ENCODE data around the gene ERBB4.
"Not testable (repeated sequence)": the region's sequence is repeated elsewhere in the genome, so short reads cannot be mapped to it uniquely, and the experiment has no call there.

Gene ERBB4

GRCh38 chr2:212528106-212528856 is 10.3 kb downstream of the ERBB4 start:
- DNase-seq = no peak

GRCh38 chr2:212526059-212526458 is 12.5 kb downstream of the ERBB4 start:
- DNase-seq = no peak

- no peak for DNase-seq
These were observed 14.8 kb downstream of the ERBB4 start for GRCh38 chr2:212523756-212524155.

- peak; percentile 7 for DNase-seq
These were observed 18.3 kb downstream of the ERBB4 start for GRCh38 chr2:212520340-212520739.

GRCh38 chr2:212517693-212518092 is 20.9 kb downstream of the ERBB4 start:
- DNase-seq = no peak

GRCh38 chr2:212505586-212505985 is 33.0 kb downstream of the ERBB4 start:
- no peak for DNase-seq

GRCh38 chr2:212495046-212495445 is 43.6 kb downstream of the ERBB4 start:
- no peak for DNase-seq

- no peak for DNase-seq
These were observed 44.1 kb downstream of the ERBB4 start for GRCh38 chr2:212494418-212495020.

GRCh38 chr2:212489719-212490346 is 48.8 kb downstream of the ERBB4 start:
- DNase-seq = no peak

GRCh38 chr2:212488611-212489010 is 50.0 kb downstream of the ERBB4 start:
- DNase-seq = no peak

- peak; percentile 4 for DNase-seq
These were observed 54.0 kb downstream of the ERBB4 start for GRCh38 chr2:212484563-212485080.

- no peak for DNase-seq
These were observed 58.2 kb downstream of the ERBB4 start for GRCh38 chr2:212480447-212480846.

- no peak for DNase-seq
These were observed 61.0 kb downstream of the ERBB4 start for GRCh38 chr2:212477571-212477970.

GRCh38 chr2:212473211-212473610 is 65.4 kb downstream of the ERBB4 start:
- no peak for DNase-seq

- DNase-seq = not testable (repeated sequence)
These were observed 71.1 kb downstream of the ERBB4 start for GRCh38 chr2:212467551-212467950.

- no peak for DNase-seq
These were observed 73.1 kb downstream of the ERBB4 start for GRCh38 chr2:212465456-212465855.

- not testable (repeated sequence) for DNase-seq
These were observed 76.9 kb downstream of the ERBB4 start for GRCh38 chr2:212461708-212462107.

GRCh38 chr2:212454149-212454548 is 84.5 kb downstream of the ERBB4 start:
- DNase-seq = no peak

GRCh38 chr2:212451786-212452231 is 86.8 kb downstream of the ERBB4 start:
- peak; percentile 67 for DNase-seq

GRCh38 chr2:212448698-212449097 is 89.9 kb downstream of the ERBB4 start:
- no peak for DNase-seq

GRCh38 chr2:212441821-212442220 is 96.8 kb downstream of the ERBB4 start:
- DNase-seq = no peak

GRCh38 chr2:212441141-212441540 is 97.5 kb downstream of the ERBB4 start:
- DNase-seq = no peak

- DNase-seq = no peak
These were observed 109.7 kb downstream of the ERBB4 start for GRCh38 chr2:212428681-212429478.

All from fibroblast of skin of back (primary cell).